ENCODE data around the gene PCDHGA10.
"Not testable (repeated sequence)": the region's sequence is repeated elsewhere in the genome, so short reads cannot be mapped to it uniquely, and the experiment has no call there.

The PCDHGA10 gene

GRCh38 chr5:141412854-141413539, at the start of gene PCDHGA10:
PCDHGA10 (plus strand) TSS chr5:141412987; CDS start chr5:141413176, 189 bp downstream.
- peak; percentile 71 to 75 for ATAC-seq

GRCh38 chr5:141363952-141364660, 48.7 kb upstream of the PCDHGA10 start, which contains the start of gene PCDHGA5:
PCDHGA5 (plus strand) TSS chr5:141364162; CDS start chr5:141364331, 169 bp downstream.
- ATAC-seq = no peak

- no peak for ATAC-seq
Observed at GRCh38 chr5:141366016-141366896, 46.5 kb upstream of the PCDHGA10 start.

GRCh38 chr5:141369994-141370848, 42.6 kb upstream of the PCDHGA10 start, which contains the start of gene PCDHGB3:
PCDHGB3 (plus strand) TSS chr5:141370242; CDS start chr5:141370395, 153 bp downstream.
- ATAC-seq = peak; percentile 60 to 68

GRCh38 chr5:141371572-141372475, 41.0 kb upstream of the PCDHGA10 start:
- no peak for ATAC-seq

GRCh38 chr5:141373673-141374317, 39.0 kb upstream of the PCDHGA10 start, which contains the start of gene PCDHGA6:
PCDHGA6 (plus strand) TSS chr5:141373891; CDS start chr5:141374084, 193 bp downstream.
- no peak for ATAC-seq

GRCh38 chr5:141374627-141375026, 38.2 kb upstream of the PCDHGA10 start:
- ATAC-seq = no peak

- ATAC-seq = not testable (repeated sequence)
Observed at GRCh38 chr5:141375444-141376155, 37.2 kb upstream of the PCDHGA10 start.

- no peak for ATAC-seq
Observed at GRCh38 chr5:141382469-141383294, 30.1 kb upstream of the PCDHGA10 start, which contains the start of gene PCDHGA7. PCDHGA7 (plus strand) TSS chr5:141382742; CDS start chr5:141382900, 158 bp downstream.

- ATAC-seq = no peak
Observed at GRCh38 chr5:141383345-141383744, 29.4 kb upstream of the PCDHGA10 start.

GRCh38 chr5:141384471-141385267, 28.1 kb upstream of the PCDHGA10 start:
- ATAC-seq = no peak

GRCh38 chr5:141387557-141388311, 25.1 kb upstream of the PCDHGA10 start, which contains the start of gene PCDHGB4:
PCDHGB4 (plus strand) TSS chr5:141387698; CDS start chr5:141387885, 187 bp downstream.
- not testable (repeated sequence) for ATAC-seq

GRCh38 chr5:141388661-141389060, 24.1 kb upstream of the PCDHGA10 start:
- ATAC-seq = no peak

GRCh38 chr5:141389153-141390042, 23.4 kb upstream of the PCDHGA10 start:
- ATAC-seq = no peak

GRCh38 chr5:141392429-141393198, 20.2 kb upstream of the PCDHGA10 start, which contains the start of gene PCDHGA8:
PCDHGA8 (plus strand) TSS chr5:141392633; CDS start chr5:141392814, 181 bp downstream.
- ATAC-seq = no peak
